Mesothelial cell of epicardium (in vitro differentiated cells): Measurements from ENCODE around the gene CHD2. TPM values are rescaled to one million over a fixed set of nuclear protein-coding genes. Genes with fewer than 3 reads are reported as not detected.
A peak's percentile ranks its signal among the peaks of the same experiment; 100 is the strongest.

Source experiments
- DNase-seq, 2 experiments: peaks; one replicate each; pipeline ENCODE4 v3.0.0; 2021; ENCODE audit warnings: low spot score in 2 of 2; ENCODE audit not compliant: unreplicated experiment in 2 of 2
- H3K27ac Mint-ChIP-seq: 2 replicates; pipeline ENCODE4 v1.8.0; 2021; ENCODE audit warnings: mixed read lengths
- H3K27me3 Mint-ChIP-seq: 2 replicates; pipeline ENCODE4 v1.8.0; 2021; ENCODE audit warnings: low read depth, mixed read lengths
- H3K36me3 Mint-ChIP-seq: 2 replicates; pipeline ENCODE4 v1.8.0; 2021; ENCODE audit warnings: mixed read lengths
- H3K4me1 Mint-ChIP-seq: 2 replicates; pipeline ENCODE4 v1.8.0; 2021; ENCODE audit warnings: mixed read lengths
- H3K4me3 Mint-ChIP-seq: 2 replicates; pipeline ENCODE4 v1.8.0; 2021; ENCODE audit warnings: mild to moderate bottlenecking, moderate library complexity, mixed read lengths
- H3K9me3 Mint-ChIP-seq: 2 replicates; pipeline ENCODE4 v1.8.0; 2021; ENCODE audit warnings: mixed read lengths
- microRNA-seq: library from miRNA; unstranded; fragments of <30 nt; microRNA quantifications from one replicate; pipeline ENCODE4 v1.2.0, GENCODE V29; 2021; ENCODE audit warnings: inconsistent platforms, mixed read lengths
- total RNA-seq: library from RNA; stranded (reverse); gene quantifications from 3 replicates; pipeline ENCODE4 v1.2.1, GENCODE V29; 2021
- TF ChIP-seq, protein P1 (sequence below): fragments of 200-600 bp; sonication (generic); IDR thresholded peaks from one replicate; pipeline ENCODE4 v1.5.0; 2021; ENCODE audit warnings: antibody characterized with exemption; ENCODE audit not compliant: unreplicated experiment

The CHD2 gene
- total RNA-seq, 1 donor from 2014 or later: 178 TPM

GRCh38 chr15:93074599-93074998 is 174.5 kb downstream of the CHD2 start:
- TF ChIP-seq, protein P1, sequence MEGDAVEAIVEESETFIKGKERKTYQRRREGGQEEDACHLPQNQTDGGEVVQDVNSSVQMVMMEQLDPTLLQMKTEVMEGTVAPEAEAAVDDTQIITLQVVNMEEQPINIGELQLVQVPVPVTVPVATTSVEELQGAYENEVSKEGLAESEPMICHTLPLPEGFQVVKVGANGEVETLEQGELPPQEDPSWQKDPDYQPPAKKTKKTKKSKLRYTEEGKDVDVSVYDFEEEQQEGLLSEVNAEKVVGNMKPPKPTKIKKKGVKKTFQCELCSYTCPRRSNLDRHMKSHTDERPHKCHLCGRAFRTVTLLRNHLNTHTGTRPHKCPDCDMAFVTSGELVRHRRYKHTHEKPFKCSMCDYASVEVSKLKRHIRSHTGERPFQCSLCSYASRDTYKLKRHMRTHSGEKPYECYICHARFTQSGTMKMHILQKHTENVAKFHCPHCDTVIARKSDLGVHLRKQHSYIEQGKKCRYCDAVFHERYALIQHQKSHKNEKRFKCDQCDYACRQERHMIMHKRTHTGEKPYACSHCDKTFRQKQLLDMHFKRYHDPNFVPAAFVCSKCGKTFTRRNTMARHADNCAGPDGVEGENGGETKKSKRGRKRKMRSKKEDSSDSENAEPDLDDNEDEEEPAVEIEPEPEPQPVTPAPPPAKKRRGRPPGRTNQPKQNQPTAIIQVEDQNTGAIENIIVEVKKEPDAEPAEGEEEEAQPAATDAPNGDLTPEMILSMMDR: no peak
- H3K4me1 Mint-ChIP-seq: peaks cover 34% of the 10 kb centered on the region
- H3K4me3 Mint-ChIP-seq: peak overlapping the region; percentile 11
- no peaks in the 10 kb centered on the region for H3K36me3 Mint-ChIP-seq
- no peak overlapping the region for H3K27ac Mint-ChIP-seq
- H3K9me3 Mint-ChIP-seq: no peaks in the 10 kb centered on the region
- DNase-seq: no peak
- H3K27me3 Mint-ChIP-seq: peaks cover 51% of the 10 kb centered on the region

- no peaks in the 10 kb centered on the region for H3K9me3 Mint-ChIP-seq
- no peak for DNase-seq
- peaks cover 61% of the 10 kb centered on the region for H3K27me3 Mint-ChIP-seq
- H3K4me3 Mint-ChIP-seq: no peak overlapping the region
- no peak overlapping the region for H3K27ac Mint-ChIP-seq
- TF ChIP-seq, protein P1: no peak
- peaks cover 18% of the 10 kb centered on the region for H3K4me1 Mint-ChIP-seq
- no peaks in the 10 kb centered on the region for H3K36me3 Mint-ChIP-seq
Measured at GRCh38 chr15:93076217-93076616, 176.1 kb downstream of the CHD2 start.

GRCh38 chr15:93076875-93077274 is 176.8 kb downstream of the CHD2 start:
- Mint-ChIP-seq H3K9me3 (no peaks in the 10 kb centered on the region), H3K27me3 (peaks cover 68% of the 10 kb centered on the region)
- TF ChIP-seq, protein P1: no peak

More at GRCh38 chr15:93076875-93077274, 176.8 kb downstream of the CHD2 start:
- Mint-ChIP-seq H3K36me3 (no peaks in the 10 kb centered on the region), H3K27ac (no peak overlapping the region), H3K4me3 (no peak overlapping the region), H3K4me1 (peaks cover 12% of the 10 kb centered on the region)
- no peak for DNase-seq

Small RNAs within 50 kb of the gene (microRNA-seq; reads per million reads assigned to microRNA genes)
- 1.8 reads per million for gene MIR3175

Other genes with a start within 250 kb of the CHD2 start
- 18.8 to 20.7 TPM (median 19.1 TPM) in 3 replicates for gene FAM174B, start 244.5 kb upstream of the CHD2 start, total RNA-seq
- gene RGMA, start 188.9 kb downstream of the CHD2 start, total RNA-seq: 23.6 to 26.1 TPM (median 24.3 TPM) in 3 replicates